Left cardiac atrium (tissue), 2 donors: ENCODE data around the gene CCZ1. TPM values are rescaled to one million over a fixed set of nuclear protein-coding genes. Genes with fewer than 3 reads are reported as not detected.

ENCODE experiments used
- total RNA-seq, 2 donors: library from RNA; stranded (reverse); fragmentation: NEBNext Ultra II Directional; extraction: Animal tissue kit (Norgen Biotek cat#: 25700); gene quantifications; one replicate each; pipeline ENCODE4 v1.2.1, GENCODE V29; 2021
- donor health status: DM: no; HTN: yes; CAD: no; lungs with severe emphysema.
- donor health status: DM: yes; HTN: yes; CAD: no.

Gene CCZ1
- total RNA-seq, 2 donors from 2014 or later: 39.9 to 72.3 TPM

Other genes starting within 250 kb of the CCZ1 start
- gene RNF216, start 117.1 kb upstream of the CCZ1 start, total RNA-seq: 10 to 100 TPM; 28.0 to 40.2 TPM
- gene OCM, start 17.9 kb upstream of the CCZ1 start, total RNA-seq: not detected
- gene RSPH10B, start 72.0 kb downstream of the CCZ1 start, total RNA-seq: not detected
- 1 to 10 TPM; 6.2 to 7.2 TPM for gene PMS2, start 110.3 kb downstream of the CCZ1 start, total RNA-seq
- gene AIMP2, start 110.5 kb downstream of the CCZ1 start, total RNA-seq: 10 to 100 TPM; 31.5 to 40.9 TPM
- gene ANKRD61, start 132.6 kb downstream of the CCZ1 start, total RNA-seq: under 1 TPM; 0.26 to 0.29 TPM
- 10 to 100 TPM; 46.9 to 58.7 TPM for gene EIF2AK1, start 160.4 kb downstream of the CCZ1 start, total RNA-seq
- 1 to 10 TPM; 4.6 to 6.3 TPM for gene USP42, start 206.2 kb downstream of the CCZ1 start, total RNA-seq